Activated gamma-delta T cell treated with anti-CD3 and anti-CD28 coated beads, Interleukin-2, amount 50 U/mL, for 16 hours (primary cell): ENCODE measurements around the gene AQP1.

Source experiments
- DNase-seq: peaks from one replicate; pipeline ENCODE4 v3.0.0-alpha.2; 2020; ENCODE audit warnings: low read depth

The AQP1 gene

GRCh38 chr7:30921540-30922401 is 10.1 kb downstream of the AQP1 start:
- DNase-seq = no peak

- DNase-seq = no peak
Measured at GRCh38 chr7:30922596-30922995, 10.9 kb downstream of the AQP1 start.

GRCh38 chr7:30923009-30923773 is 11.5 kb downstream of the AQP1 start:
- DNase-seq = no peak

GRCh38 chr7:30923774-30924413 is 12.2 kb downstream of the AQP1 start:
- no peak for DNase-seq

- no peak for DNase-seq
Measured at GRCh38 chr7:30924624-30925023, 13.0 kb downstream of the AQP1 start.

GRCh38 chr7:30925117-30925516 is 13.5 kb downstream of the AQP1 start:
- DNase-seq = no peak

GRCh38 chr7:30925913-30926312 is 14.3 kb downstream of the AQP1 start:
- DNase-seq = no peak

- no peak for DNase-seq
Measured at GRCh38 chr7:30926313-30926712, 14.7 kb downstream of the AQP1 start.

GRCh38 chr7:30927040-30927439 is 15.4 kb downstream of the AQP1 start:
- no peak for DNase-seq

- no peak for DNase-seq
Measured at GRCh38 chr7:30927559-30927958, 15.9 kb downstream of the AQP1 start.

GRCh38 chr7:30928254-30928872 is 16.7 kb downstream of the AQP1 start:
- no peak for DNase-seq

GRCh38 chr7:30929686-30930085 is 18.0 kb downstream of the AQP1 start:
- no peak for DNase-seq

GRCh38 chr7:30930621-30931020 is 19.0 kb downstream of the AQP1 start:
- DNase-seq = no peak

GRCh38 chr7:30931161-30931928 is 19.7 kb downstream of the AQP1 start:
- no peak for DNase-seq

- DNase-seq = no peak
Measured at GRCh38 chr7:30931929-30932540, 20.4 kb downstream of the AQP1 start.

- no peak for DNase-seq
Measured at GRCh38 chr7:30932562-30932961, 20.9 kb downstream of the AQP1 start.

GRCh38 chr7:30933124-30933974 is 21.7 kb downstream of the AQP1 start:
- no peak for DNase-seq

GRCh38 chr7:30934225-30934624 is 22.6 kb downstream of the AQP1 start:
- no peak for DNase-seq

GRCh38 chr7:30934732-30935568 is 23.3 kb downstream of the AQP1 start:
- DNase-seq = no peak
